Measurements from ENCODE around the gene HMG20A. TPM values are rescaled to one million over a fixed set of nuclear protein-coding genes. Genes with fewer than 3 reads are reported as not detected.

Gene HMG20A
- total and polyA plus RNA-seq, 10 of the 15 experiments (the other 5 are each of a cell fraction or from before 2014, with no cell fraction given) = 30.0 to 98.7 (median 46.8) TPM

DNA sequence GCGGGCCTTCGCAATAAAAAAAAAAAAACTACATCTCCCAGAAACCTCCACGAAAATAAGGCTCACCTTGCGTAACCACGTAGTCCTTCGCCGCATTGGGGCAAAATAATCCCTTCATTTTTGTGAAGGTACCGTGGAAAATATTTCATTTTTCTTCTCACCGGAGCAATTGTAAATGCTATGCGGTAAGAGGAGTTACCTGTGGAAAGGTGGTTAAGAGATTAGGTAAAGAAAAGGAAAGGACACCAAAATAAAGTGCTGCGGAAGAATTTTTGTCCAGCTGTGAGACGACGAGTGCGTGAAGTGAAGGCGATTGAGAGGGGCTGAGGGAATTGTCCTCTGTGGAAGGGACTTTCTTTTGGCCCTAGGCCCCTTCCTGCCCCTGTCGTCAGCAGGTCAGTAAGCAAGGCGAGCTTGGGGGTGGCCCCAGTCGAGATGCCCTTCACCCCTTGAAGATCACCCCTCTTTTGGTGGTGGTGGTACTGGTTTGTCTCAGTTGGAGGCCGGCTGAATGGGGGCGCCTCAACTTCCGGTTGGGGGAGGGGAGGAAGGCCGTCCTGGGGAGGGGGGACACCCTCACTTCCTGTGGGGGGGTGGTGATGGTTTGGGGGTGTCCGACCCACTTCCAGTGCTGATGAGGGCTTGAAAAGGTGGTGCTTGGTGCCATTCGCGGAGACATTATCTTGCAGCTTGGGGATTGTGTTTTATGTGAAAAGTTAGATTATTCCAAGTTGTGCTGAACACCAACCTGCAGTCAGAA lies at the start of gene HMG20A (continued):
- TF ChIP-seq E2F8 (IDR thresholded peaks at IDR 0.05; ENCODE audit: low read depth, partially characterized antibody) = peak; percentile 80
- TF ChIP-seq SUZ12 (IDR thresholded peaks at IDR 0.05; ENCODE audit: unreplicated experiment) = no peak
- TF ChIP-seq CBX5 (IDR thresholded peaks at IDR 0.05; ENCODE audit: low read depth) = no peak
- no peak for TF ChIP-seq ZNF24 (IDR thresholded peaks at IDR 0.05)
- TF ChIP-seq NR2F1 (conservative IDR thresholded peaks at IDR 0.05) = peak; percentile 45; the same call in 1 of the 2 replicates
- TF ChIP-seq BMI1 (IDR thresholded peaks at IDR 0.05; ENCODE audit: borderline replicate concordance) = no peak
- TF ChIP-seq REST (IDR thresholded peaks at IDR 0.05; ENCODE audit: low read depth, low read length) = 0 out of 2 replicates have a peak, but pooled peaks have one; percentile 13
- no peak for TF ChIP-seq SPI1 (IDR thresholded peaks at IDR 0.05; ENCODE audit: borderline replicate concordance, insufficient read depth, low read depth, low read length)
- no peak for TF ChIP-seq IRF5 (IDR thresholded peaks at IDR 0.05; ENCODE audit: borderline replicate concordance)
- TF ChIP-seq, protein P1, sequence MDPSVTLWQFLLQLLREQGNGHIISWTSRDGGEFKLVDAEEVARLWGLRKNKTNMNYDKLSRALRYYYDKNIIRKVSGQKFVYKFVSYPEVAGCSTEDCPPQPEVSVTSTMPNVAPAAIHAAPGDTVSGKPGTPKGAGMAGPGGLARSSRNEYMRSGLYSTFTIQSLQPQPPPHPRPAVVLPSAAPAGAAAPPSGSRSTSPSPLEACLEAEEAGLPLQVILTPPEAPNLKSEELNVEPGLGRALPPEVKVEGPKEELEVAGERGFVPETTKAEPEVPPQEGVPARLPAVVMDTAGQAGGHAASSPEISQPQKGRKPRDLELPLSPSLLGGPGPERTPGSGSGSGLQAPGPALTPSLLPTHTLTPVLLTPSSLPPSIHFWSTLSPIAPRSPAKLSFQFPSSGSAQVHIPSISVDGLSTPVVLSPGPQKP (IDR thresholded peaks at IDR 0.05; ENCODE audit: low read depth, low read length) = no peak; the same call in 1 of the 2 replicates
- TF ChIP-seq SMAD1 (IDR thresholded peaks at IDR 0.05; ENCODE audit: low read depth, partially characterized antibody) = peak; percentile 68
- peak; percentile 82 for TF ChIP-seq HCFC1 (IDR thresholded peaks at IDR 0.05; ENCODE audit: low read length)
- TF ChIP-seq BACH1 (IDR thresholded peaks at IDR 0.05; ENCODE audit: borderline replicate concordance) = no peak
- no peak for TF ChIP-seq BCL11A (IDR thresholded peaks at IDR 0.05; ENCODE audit: low read depth, low read length)
- TF ChIP-seq MLLT1 (IDR thresholded peaks at IDR 0.05) = peak; percentile 96
- TF ChIP-seq NR2C2 (IDR thresholded peaks at IDR 0.05; ENCODE audit: borderline replicate concordance, control insufficient read depth, insufficient read length, low read depth) = no peak
- TF ChIP-seq TCF3 (IDR thresholded peaks at IDR 0.05; ENCODE audit: borderline replicate concordance, insufficient read depth, low read depth, low read length) = 0 out of 2 replicates have a peak, but pooled peaks have one; percentile 37
